Astrocyte (in vitro differentiated cells and primary cell): ENCODE measurements around the gene CEACAM6.

ENCODE experiments used
- EZH2 ChIP-seq: IDR thresholded peaks from 2 replicates; pipeline ENCODE4 v1.6.1; 2012; ENCODE audit warnings: mild to moderate bottlenecking, low read length, inconsistent platforms; ENCODE audit not compliant: insufficient read depth
- TF ChIP-seq, protein P1 (sequence below): IDR thresholded peaks from 2 replicates; pipeline ENCODE4 v1.5.1; 2011; ENCODE audit warnings: low read depth, mild to moderate bottlenecking, inconsistent platforms, low read length, moderate library complexity; ENCODE audit not compliant: insufficient read depth

GRCh38 chr19:41793414-41793727 lies 38.0 kb downstream of the CEACAM6 start:
- TF ChIP-seq, protein P1, sequence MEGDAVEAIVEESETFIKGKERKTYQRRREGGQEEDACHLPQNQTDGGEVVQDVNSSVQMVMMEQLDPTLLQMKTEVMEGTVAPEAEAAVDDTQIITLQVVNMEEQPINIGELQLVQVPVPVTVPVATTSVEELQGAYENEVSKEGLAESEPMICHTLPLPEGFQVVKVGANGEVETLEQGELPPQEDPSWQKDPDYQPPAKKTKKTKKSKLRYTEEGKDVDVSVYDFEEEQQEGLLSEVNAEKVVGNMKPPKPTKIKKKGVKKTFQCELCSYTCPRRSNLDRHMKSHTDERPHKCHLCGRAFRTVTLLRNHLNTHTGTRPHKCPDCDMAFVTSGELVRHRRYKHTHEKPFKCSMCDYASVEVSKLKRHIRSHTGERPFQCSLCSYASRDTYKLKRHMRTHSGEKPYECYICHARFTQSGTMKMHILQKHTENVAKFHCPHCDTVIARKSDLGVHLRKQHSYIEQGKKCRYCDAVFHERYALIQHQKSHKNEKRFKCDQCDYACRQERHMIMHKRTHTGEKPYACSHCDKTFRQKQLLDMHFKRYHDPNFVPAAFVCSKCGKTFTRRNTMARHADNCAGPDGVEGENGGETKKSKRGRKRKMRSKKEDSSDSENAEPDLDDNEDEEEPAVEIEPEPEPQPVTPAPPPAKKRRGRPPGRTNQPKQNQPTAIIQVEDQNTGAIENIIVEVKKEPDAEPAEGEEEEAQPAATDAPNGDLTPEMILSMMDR, result no peak
- no peak for TF ChIP-seq EZH2
